Thyroid gland (tissue), 4 donors: ENCODE results near the gene PGP. TPM values are rescaled to one million over a fixed set of nuclear protein-coding genes. Genes with fewer than 3 reads are reported as not detected.

Source experiments
- DNase-seq, 2 donors: peaks; one replicate each; pipeline ENCODE4 v3.0.0-alpha.2; 2019
- H3K27ac ChIP-seq, 3 donors: fragments of 200-600 bp; sonication (generic); 1 replicate in 2 of 3; 2 replicates in 1 of 3; pipeline ENCODE4 v1.5.1; 2016 to 2019; ENCODE audit warnings: mild to moderate bottlenecking in 1 of 3, moderate library complexity in 1 of 3
- H3K27me3 ChIP-seq: fragments of 200-600 bp; sonication (generic); one replicate; pipeline ENCODE4 v1.5.1; 2019
- H3K36me3 ChIP-seq, 2 donors: fragments of 200-600 bp; sonication (generic); one replicate each; pipeline ENCODE4 v1.5.1; 2016 to 2019
- H3K4me1 ChIP-seq, 2 donors: fragments of 200-600 bp; sonication (generic); one replicate each; pipeline ENCODE4 v1.5.1; 2017 to 2019
- H3K4me3 ChIP-seq, 3 donors: fragments of 200-600 bp; sonication (generic); replicated peaks in 1 of 3; 1 replicate in 2 of 3; 2 replicates in 1 of 3; pipeline ENCODE4 v1.5.1; 2016; ENCODE audit warnings: mild to moderate bottlenecking in 1 of 3
- H3K9me3 ChIP-seq: fragments of 200-600 bp; sonication (generic); one replicate; pipeline ENCODE4 v1.5.1; 2017
- POLR2A ChIP-seq, 2 donors: fragments of 450-650 bp; IDR thresholded peaks; one replicate each; pipeline ENCODE4 v1.6.1; 2017; ENCODE audit warnings: antibody characterized with exemption in 2 of 2, mild to moderate bottlenecking in 2 of 2, moderate library complexity in 1 of 2
- WGBS, 2 donors: methylation state at CpG; one replicate each; pipeline ENCODE4 v1.1.5; 2017; 5-methylcytosine and 5-hydroxymethylcytosine counted together
- intact Hi-C: fragments of 100-400 bp; cut with DNase I; formaldehyde crosslinking; loops from one replicate; pipeline ENCODE4 v1.15.1; 2023
- total RNA-seq, 4 donors: library from RNA; depleted of rRNA; stranded (reverse); fragments of >200 nt; gene quantifications; one replicate each; pipeline ENCODE4 v1.2.3, GENCODE V29; 2016
- TF ChIP-seq, protein P1 (sequence below), 6 experiments: fragments of 200-600 bp in 3 of 6; fragments of 450-650 bp in 3 of 6; sonication (generic) in 3 of 6; IDR thresholded peaks; one replicate each; pipeline ENCODE4 v1.5.1; 2016 to 2019; ENCODE audit warnings: antibody characterized with exemption in 6 of 6, mild to moderate bottlenecking in 2 of 6, inconsistent platforms in 1 of 6, moderate library complexity in 1 of 6

The PGP gene
- total RNA-seq, 4 donors from 2014 or later = 13.4 to 44.0 (median 28.8) TPM

DNA sequence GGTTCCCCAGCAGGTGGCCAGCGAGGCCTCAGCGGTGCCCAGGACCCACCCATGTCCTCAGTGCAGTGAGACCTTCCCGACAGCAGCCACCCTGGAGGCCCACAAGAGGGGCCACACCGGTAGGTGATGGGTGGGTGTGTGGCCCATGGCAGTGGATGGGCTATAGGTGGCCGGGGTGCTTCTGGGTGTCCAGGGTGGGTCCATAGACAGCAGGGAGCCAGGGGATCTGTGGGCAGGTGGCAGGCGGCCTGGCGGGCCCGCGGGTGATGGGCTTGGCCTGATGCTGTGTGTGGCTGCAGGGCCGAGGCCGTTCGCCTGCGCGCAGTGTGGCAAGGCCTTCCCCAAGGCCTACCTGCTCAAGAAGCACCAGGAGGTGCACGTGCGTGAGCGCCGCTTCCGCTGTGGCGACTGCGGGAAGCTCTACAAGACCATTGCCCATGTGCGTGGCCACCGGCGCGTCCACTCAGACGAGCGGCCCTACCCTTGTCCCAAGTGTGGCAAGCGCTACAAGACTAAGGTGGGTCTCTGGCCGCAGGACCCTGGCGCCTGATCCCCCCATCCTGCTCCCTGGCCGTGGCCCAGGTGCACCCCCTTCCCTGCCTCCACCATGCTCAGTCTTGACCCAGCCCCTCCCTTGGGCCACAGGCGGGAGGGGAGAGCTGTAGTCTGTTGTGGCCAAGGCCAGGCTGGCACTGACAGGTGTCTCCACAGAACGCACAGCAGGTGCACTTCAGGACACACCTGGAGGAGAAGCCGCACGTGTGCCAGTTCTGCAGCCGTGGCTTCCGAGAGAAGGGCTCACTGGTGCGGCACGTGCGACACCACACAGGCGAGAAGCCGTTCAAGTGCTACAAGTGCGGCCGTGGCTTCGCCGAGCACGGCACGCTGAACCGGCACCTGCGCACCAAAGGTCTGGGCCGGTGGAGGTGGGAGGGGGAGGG is 19.5 kb upstream of the PGP start:
- peaks cover 44 to 50% of the 10 kb centered on the region in 2 donors for H3K36me3 ChIP-seq
- H3K9me3 ChIP-seq = no peaks in the 10 kb centered on the region
- 95% methylated on average over 13 to 24 of the region's 51 CpGs for WGBS, 2 donors
- H3K4me1 ChIP-seq = peaks cover 44 to 58% of the 10 kb centered on the region in 2 donors
- H3K27ac ChIP-seq = no peak overlapping the region
- no peaks in the 10 kb centered on the region for H3K27me3 ChIP-seq
- intact Hi-C loops = no loop called here
- TF ChIP-seq, protein P1, sequence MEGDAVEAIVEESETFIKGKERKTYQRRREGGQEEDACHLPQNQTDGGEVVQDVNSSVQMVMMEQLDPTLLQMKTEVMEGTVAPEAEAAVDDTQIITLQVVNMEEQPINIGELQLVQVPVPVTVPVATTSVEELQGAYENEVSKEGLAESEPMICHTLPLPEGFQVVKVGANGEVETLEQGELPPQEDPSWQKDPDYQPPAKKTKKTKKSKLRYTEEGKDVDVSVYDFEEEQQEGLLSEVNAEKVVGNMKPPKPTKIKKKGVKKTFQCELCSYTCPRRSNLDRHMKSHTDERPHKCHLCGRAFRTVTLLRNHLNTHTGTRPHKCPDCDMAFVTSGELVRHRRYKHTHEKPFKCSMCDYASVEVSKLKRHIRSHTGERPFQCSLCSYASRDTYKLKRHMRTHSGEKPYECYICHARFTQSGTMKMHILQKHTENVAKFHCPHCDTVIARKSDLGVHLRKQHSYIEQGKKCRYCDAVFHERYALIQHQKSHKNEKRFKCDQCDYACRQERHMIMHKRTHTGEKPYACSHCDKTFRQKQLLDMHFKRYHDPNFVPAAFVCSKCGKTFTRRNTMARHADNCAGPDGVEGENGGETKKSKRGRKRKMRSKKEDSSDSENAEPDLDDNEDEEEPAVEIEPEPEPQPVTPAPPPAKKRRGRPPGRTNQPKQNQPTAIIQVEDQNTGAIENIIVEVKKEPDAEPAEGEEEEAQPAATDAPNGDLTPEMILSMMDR (IDR thresholded peaks at IDR 0.05) = no peak
- no peak for DNase-seq
- H3K4me3 ChIP-seq = no peak overlapping the region

DNA sequence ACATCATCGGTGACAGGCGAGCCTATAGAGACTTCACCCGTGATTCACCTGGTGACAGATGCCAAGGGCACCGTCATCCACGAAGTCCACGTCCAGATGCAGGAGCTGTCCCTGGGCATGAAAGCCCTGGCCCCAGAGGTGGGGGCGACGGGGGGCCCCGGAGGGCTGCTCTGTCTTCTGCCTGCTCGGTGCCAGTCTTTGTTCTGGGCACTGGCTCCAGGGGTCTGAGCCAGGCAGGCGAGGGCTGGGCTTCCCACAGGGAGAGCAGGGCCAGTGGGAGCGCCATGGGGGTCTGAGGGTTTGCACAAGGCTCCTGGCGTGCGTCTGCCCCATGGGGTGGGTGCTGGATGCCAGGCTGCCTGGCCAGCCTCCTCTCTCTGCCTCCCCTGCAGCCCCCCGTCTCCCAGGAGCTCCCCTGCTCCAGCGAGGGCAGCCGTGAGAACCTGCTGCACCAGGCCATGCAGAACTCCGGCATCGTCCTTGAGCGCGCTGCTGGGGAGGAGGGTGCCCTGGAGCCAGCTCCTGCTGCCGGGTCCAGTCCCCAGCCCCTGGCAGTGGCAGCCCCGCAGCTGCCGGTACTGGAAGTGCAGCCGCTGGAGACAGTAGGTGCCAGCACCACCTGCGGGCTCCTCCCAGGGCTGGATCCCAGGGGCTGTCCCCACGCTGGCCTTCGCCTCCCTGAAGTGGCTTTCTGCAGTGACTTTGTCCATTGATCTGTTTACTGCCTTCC is 18.6 kb upstream of the PGP start:
- Histone ChIP-seq H3K27me3 (no peaks in the 10 kb centered on the region), H3K36me3 (peaks cover 52 to 59% of the 10 kb centered on the region in 2 donors), H3K4me1 (peaks cover 44 to 60% of the 10 kb centered on the region in 2 donors), H3K9me3 (no peaks in the 10 kb centered on the region), H3K27ac (peak overlapping the region; percentile 48 to 98 (median 57)), H3K4me3 (no peak overlapping the region)
- 82% methylated on average over 13 of the region's 28 CpGs; no CpG with 5 or more reads in 1 of the 2 donors for WGBS, 2 donors
- intact Hi-C loops = no loop called here
- TF ChIP-seq, protein P1 (IDR thresholded peaks at IDR 0.05) = no peak
- no peak for TF ChIP-seq POLR2A (IDR thresholded peaks at IDR 0.05)
- DNase-seq = no peak

- 47 to 53% methylated on average over 13 to 20 of the region's 41 CpGs for WGBS, 2 donors
- DNase-seq = peak; percentile 85 to 86
- Histone ChIP-seq H3K4me3 (no peak overlapping the region), H3K9me3 (no peaks in the 10 kb centered on the region), H3K27me3 (no peaks in the 10 kb centered on the region), H3K4me1 (peaks cover 44 to 60% of the 10 kb centered on the region in 2 donors), H3K36me3 (peaks cover 54 to 59% of the 10 kb centered on the region in 2 donors), H3K27ac (peak overlapping the region; percentile 91 to 98 (median 96))
- intact Hi-C loops = no loop called here
- peak in 1 of 2 donors; percentile 10 for TF ChIP-seq POLR2A (IDR thresholded peaks at IDR 0.05)
- TF ChIP-seq, protein P1 (IDR thresholded peaks at IDR 0.05) = no peak
Observed at GRCh38 chr16:2232094-2232990, 17.7 kb upstream of the PGP start.

GRCh38 chr16:2231016-2231931 is 16.6 kb upstream of the PGP start:
- 47 to 57% methylated on average over 13 to 27 of the region's 29 CpGs for WGBS, 2 donors
- Histone ChIP-seq H3K36me3 (peaks cover 54 to 59% of the 10 kb centered on the region in 2 donors), H3K4me1 (peaks cover 40 to 51% of the 10 kb centered on the region in 2 donors), H3K9me3 (no peaks in the 10 kb centered on the region), H3K4me3 (no peak overlapping the region), H3K27me3 (no peaks in the 10 kb centered on the region), H3K27ac (peak overlapping the region; percentile 91 to 100 (median 98))
- peak; percentile 92 to 93 for DNase-seq
- peak in 1 of 2 donors; percentile 20 for TF ChIP-seq POLR2A (IDR thresholded peaks at IDR 0.05)
- TF ChIP-seq, protein P1 (IDR thresholded peaks at IDR 0.05) = no peak
- intact Hi-C loops = no loop called here
